D721Med (cell line): ENCODE results near the gene RHBG.
"Not testable (repeated sequence)": the region's sequence is repeated elsewhere in the genome, so short reads cannot be mapped to it uniquely, and the experiment has no call there.

Source experiments
- DNase-seq: peaks from one replicate; pipeline ENCODE4 v3.0.0; 2011; ENCODE audit warnings: low spot score; ENCODE audit not compliant: insufficient read length
- FAIRE-seq: peaks from 2 replicates; lab custom pipeline; 2011; peaks lifted over from hg19 to GRCh38; lab: Jason Lieb, UNC
- TF ChIP-seq, protein P1 (sequence below): IDR thresholded peaks from 2 replicates; pipeline ENCODE4 v1.5.1; 2012; ENCODE audit warnings: mild to moderate bottlenecking, control low read depth; ENCODE audit not compliant: insufficient read depth; ENCODE audit errors: missing control alignments

The RHBG gene

DNA sequence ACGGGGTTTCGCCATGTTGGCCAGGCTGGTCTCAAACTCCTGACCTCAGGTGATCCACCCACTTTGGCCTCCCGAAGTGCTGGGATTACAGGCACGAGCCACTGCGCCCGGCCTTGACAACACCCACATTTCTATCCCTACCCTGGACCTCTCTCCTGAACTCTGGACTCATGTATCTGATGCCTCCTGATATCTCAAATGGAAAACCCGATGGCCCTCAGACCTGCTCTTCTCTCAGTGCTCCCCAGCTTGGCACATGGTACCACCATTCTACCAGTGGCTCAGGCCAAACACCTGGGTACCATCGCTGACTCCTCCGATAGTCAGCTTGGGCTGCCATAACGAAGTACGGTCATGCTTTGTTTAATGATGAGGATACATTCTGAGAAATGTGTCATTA is 8.5 kb upstream of the RHBG start:
- DNase-seq (no peak), FAIRE-seq (no peak)
- TF ChIP-seq, protein P1, sequence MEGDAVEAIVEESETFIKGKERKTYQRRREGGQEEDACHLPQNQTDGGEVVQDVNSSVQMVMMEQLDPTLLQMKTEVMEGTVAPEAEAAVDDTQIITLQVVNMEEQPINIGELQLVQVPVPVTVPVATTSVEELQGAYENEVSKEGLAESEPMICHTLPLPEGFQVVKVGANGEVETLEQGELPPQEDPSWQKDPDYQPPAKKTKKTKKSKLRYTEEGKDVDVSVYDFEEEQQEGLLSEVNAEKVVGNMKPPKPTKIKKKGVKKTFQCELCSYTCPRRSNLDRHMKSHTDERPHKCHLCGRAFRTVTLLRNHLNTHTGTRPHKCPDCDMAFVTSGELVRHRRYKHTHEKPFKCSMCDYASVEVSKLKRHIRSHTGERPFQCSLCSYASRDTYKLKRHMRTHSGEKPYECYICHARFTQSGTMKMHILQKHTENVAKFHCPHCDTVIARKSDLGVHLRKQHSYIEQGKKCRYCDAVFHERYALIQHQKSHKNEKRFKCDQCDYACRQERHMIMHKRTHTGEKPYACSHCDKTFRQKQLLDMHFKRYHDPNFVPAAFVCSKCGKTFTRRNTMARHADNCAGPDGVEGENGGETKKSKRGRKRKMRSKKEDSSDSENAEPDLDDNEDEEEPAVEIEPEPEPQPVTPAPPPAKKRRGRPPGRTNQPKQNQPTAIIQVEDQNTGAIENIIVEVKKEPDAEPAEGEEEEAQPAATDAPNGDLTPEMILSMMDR = no peak

DNA sequence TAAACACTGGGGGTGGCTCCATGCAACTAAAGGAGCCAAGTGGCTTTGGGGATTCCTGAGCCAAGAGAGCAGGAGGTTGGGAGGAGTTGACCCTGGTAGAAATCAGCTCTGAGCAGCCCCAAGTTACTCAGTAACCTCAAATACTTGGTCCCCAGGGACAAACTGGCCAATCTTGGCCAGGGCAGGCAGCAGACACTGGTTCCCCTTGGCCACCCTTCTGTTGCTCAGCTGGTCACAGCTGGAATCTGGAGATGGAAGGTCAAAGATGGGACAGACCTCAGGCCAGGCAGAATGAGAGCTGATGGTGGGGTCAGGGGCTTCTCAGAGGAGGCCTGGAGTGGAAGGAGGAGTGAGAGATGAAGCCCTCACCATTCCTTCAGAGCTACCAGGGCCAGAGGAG is 3.3 kb upstream of the RHBG start:
- DNase-seq (no peak), FAIRE-seq (no peak)
- TF ChIP-seq, protein P1 = no peak

DNA sequence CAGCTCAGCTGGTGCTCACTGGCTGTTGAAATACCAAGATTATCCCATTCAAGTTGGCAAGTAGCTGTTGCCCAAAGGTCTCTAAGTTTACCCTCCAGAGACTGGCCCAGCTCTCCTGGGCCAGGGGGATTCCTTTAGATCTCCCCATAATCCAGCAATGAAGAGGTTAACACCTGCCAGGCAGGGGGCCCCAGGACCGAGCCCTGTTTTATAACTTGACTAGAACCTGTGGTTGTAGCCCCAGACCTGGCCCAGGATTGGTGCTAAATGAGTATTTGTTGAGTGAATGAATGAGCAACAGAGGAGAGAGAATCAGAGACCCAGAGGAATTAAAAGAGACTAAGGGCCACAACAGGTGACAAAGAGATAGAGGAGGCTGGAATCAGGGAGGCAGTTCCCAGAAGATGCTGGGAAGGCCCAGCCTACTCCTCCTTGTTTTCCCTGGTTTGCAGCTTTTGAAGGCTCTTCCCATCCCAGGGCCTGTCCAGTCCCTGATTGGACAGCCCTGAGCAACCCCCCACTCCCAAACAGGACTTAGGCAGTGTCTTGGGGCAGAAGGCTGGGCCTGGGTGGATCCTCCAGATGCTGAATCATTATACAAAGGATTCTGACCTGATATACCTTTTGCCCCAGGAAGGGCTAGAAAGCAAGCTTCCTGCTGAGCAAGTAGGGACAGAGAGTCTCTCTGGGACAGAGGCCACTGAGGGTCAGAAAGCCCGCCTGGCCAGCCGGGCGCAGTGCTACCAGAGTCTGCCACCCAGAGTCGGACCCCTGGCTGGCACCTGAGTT is 2.4 kb upstream of the RHBG start:
- DNase-seq (no peak), FAIRE-seq (no peak)
- TF ChIP-seq, protein P1 = no peak

DNA sequence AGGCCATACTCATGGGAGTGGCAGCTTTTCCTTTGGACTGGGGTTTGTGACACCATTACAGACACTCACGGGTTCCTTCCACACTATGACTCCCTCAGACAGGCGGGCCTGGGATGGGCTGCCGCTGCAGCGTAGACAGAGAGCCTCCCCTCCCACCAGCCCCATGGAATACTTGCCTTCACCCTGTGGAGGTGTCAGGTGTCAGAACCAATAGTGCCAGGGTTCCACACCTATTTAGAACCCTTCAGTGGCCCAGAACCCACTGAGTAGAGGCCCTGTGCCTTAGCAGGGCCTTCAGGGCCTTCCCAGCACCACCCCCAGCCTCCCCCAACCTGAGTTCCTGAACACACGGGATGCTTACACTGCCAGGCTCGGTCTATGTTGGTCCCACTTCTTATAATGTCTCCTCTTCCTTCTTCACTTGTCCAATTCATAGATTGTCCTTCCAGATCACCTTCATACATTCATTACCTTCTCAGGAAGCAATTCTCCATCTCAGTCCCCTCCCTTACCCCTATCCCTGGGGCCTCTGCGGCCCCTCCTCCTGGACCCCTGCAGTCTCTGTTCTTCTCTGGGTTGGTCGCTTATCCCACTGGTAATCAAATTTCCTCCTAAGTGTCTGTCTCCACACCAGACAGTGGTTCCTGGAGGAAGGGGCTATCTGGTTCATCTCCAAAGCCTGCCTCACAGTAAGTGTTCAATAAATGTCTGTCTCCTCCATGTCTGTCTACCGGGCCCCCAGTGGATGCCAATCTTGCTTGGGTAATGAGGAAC is 1.4 kb upstream of the RHBG start:
- TF ChIP-seq, protein P1 = no peak
- no peak for DNase-seq
- FAIRE-seq = no peak

DNA sequence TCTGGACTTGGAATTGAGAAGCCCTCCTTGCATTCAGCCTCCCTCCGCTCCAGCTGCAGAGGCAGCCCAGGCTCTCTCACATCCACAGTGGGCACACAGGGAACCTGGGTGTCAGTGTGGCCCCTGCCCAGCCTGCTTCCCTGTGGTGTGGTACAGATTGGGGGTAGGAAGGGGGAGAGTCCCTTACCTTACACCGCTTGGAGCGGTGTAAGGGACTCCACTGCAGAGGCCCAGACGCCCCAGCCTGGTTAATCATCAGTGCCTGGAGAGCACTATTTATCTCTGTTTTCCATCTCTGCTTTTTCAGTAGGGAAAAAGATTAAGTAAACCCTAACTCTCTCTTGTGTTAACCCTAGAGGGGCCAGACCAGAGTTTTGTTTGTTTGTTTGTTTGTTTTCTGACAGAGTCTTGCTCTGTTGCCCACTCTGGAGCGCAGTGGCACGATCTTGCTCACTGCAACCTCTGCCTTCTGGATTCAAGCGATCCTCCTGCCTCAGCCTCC is 803 bp upstream of the RHBG start:
- TF ChIP-seq, protein P1 = no peak
- DNase-seq (no peak), FAIRE-seq (no peak)

DNA sequence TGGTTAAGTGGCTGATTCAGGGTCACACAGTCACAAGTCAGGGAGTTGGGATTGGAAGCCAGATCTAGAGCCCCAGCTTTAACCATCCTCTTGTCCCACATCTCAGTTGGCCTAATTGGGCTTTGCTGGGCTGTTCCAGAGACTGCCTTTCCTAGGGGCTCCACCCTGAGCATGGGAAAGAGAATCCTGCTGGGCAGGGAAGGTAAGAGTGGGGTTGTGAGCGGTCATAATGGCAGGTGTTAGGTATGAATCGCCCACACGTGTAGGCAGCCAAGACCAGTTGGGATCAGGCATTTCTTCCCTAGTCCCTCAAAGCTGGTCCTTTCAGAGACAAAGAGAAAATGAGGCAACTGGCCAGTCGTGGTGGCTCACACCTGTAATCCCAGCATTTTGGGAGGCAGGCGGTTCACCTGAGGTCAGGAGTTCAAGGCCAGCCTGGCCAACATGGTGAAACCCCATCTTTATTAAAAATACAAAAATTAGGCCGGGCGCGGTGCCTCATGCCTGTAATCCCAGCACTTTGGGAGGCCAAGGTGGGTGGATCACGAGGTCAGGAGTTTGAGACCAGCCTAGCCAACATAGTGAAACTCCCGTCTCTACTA is 775 bp downstream of the RHBG start:
- not testable (repeated sequence) for DNase-seq, FAIRE-seq

DNA sequence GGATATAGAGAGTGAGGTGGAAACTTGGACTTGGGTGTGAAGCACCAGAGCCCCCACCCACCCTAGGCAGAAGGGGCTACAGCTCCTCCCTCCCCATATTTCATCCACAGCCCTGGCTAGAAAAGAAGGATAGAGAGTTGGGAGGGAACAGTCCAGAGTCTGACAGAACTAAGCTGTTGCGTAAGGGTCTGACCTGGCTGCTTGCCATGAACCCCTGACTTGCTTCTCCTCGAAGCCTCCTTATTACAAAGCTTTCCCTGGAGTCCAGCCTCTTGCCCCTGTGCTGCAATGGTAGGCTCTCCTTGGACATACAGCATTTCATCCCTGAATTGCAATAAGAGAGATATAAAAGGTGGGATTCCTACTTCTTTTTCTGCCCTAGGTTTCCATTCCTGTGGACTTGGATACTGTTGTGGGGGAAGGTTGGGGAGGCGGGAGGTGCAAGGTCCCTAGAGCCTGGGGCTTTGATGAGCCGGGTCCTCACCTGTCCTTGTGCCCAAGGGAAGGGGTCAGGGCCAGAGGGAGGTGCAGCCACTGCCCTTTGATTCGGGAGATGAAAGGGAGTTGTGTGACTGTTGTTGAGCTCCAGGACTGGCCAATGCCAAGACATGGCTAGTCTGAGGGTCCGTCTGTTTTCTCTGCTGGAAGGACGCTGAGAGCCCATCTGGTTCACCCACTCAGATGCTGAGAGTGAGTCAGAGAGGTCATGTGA is 2.7 kb downstream of the RHBG start:
- FAIRE-seq (no peak), DNase-seq (no peak)
- TF ChIP-seq, protein P1 = no peak
